ENCODE measurements around the gene BAZ2A. TPM values are rescaled to one million over a fixed set of nuclear protein-coding genes. Genes with fewer than 3 reads are reported as not detected.

Gene BAZ2A
- total and polyA plus RNA-seq, 2 donors (not counting 3 experiments of a cell fraction or from before 2014, with no cell fraction given) = 56.0 to 91.4 TPM

DNA sequence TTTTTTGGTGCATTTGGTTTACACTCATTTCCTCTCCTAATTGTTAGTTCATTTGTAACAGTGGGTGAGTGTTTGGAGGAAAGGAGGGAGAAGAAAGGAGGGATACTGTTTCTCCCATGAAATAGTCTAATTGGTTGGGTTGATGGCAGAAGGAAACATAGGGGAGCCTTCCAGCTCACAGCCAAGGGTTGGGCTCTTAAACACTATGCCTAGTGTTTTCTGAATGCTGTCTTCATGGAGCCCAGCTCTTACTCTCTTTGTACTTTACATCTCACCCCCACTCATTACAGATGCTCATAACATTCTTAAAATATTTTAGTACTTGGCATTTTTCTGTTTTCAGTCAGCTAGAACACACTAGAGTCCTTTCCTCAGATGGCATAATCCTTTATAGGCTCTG, 38.2 kb downstream of the BAZ2A start:
- H3K27me3 ChIP-seq (ENCODE audit: control insufficient read depth in 2 of 2, insufficient read depth in 2 of 2, low read length in 2 of 2) = no peaks in the 10 kb centered on the region
- TF ChIP-seq, protein P1, sequence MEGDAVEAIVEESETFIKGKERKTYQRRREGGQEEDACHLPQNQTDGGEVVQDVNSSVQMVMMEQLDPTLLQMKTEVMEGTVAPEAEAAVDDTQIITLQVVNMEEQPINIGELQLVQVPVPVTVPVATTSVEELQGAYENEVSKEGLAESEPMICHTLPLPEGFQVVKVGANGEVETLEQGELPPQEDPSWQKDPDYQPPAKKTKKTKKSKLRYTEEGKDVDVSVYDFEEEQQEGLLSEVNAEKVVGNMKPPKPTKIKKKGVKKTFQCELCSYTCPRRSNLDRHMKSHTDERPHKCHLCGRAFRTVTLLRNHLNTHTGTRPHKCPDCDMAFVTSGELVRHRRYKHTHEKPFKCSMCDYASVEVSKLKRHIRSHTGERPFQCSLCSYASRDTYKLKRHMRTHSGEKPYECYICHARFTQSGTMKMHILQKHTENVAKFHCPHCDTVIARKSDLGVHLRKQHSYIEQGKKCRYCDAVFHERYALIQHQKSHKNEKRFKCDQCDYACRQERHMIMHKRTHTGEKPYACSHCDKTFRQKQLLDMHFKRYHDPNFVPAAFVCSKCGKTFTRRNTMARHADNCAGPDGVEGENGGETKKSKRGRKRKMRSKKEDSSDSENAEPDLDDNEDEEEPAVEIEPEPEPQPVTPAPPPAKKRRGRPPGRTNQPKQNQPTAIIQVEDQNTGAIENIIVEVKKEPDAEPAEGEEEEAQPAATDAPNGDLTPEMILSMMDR (IDR thresholded peaks at IDR 0.05; ENCODE audit: extremely low read depth in 1 of 2, insufficient read depth in 1 of 2, low read depth in 1 of 2, low read length in 2 of 2) = no peak
- TF ChIP-seq POLR2A (IDR thresholded peaks at IDR 0.05; ENCODE audit: low read depth, low read length) (no peak), MYC (IDR thresholded peaks at IDR 0.05; ENCODE audit: low read depth, low read length) (no peak)
- TF ChIP-seq, protein P2, sequence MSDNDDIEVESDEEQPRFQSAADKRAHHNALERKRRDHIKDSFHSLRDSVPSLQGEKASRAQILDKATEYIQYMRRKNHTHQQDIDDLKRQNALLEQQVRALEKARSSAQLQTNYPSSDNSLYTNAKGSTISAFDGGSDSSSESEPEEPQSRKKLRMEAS (IDR thresholded peaks at IDR 0.05; ENCODE audit: insufficient read depth, insufficient read length) = no peak
- POLR2A ChIA-PET = no interaction called here
- peaks cover 11 to 34% of the 10 kb centered on the region in 2 experiments for H3K36me3 ChIP-seq (ENCODE audit: control insufficient read depth in 2 of 2, extremely low read depth in 1 of 2, insufficient read depth in 2 of 2, low read length in 2 of 2)
- no peak overlapping the region for H3K4me2 ChIP-seq (ENCODE audit: insufficient read depth, low read length)
- no peaks in the 10 kb centered on the region for H3K79me2 ChIP-seq (ENCODE audit: control insufficient read depth, insufficient read depth, low read length)
- H3K4me3 ChIP-seq (replicated peaks in 1 of 3; ENCODE audit: insufficient read depth in 1 of 3, low read depth in 1 of 3, low read length in 3 of 3) = no peak overlapping the region
- H2AFZ ChIP-seq (ENCODE audit: low read depth, low read length) = no peak overlapping the region
- CTCF ChIA-PET = interaction anchor here (0.9 to 2.5 kb wide), 6 partner anchors 10 to 80 kb away, joined by 3 to 19 read pairs (median 9); no protein-coding TSS in a partner anchor
- no peaks in the 10 kb centered on the region for H3K4me1 ChIP-seq (ENCODE audit: control insufficient read depth, extremely low read depth, insufficient read depth, low read length)
- DNase-seq (ENCODE audit: low read depth, low spot score) = no peak
- no peak overlapping the region for H3K27ac ChIP-seq (ENCODE audit: insufficient read depth, low read depth, low read length)
- H3K9ac ChIP-seq (replicated peaks; ENCODE audit: extremely low read depth, insufficient read depth, low read length) = no peak overlapping the region
- BruUV-seq (replicated peaks) = no TSS peak
- H3K9me1 ChIP-seq (replicated peaks; ENCODE audit: control insufficient read depth, extremely low read depth, insufficient read depth, low read length) = no peaks in the 10 kb centered on the region
- dilution Hi-C loops (cut with MboI; ENCODE audit: extremely low pct_ligation_motif_present, low sequenced_read_pairs) = no loop called here
- no peaks in the 10 kb centered on the region for H3K9me3 ChIP-seq (replicated peaks; ENCODE audit: control insufficient read depth, insufficient read depth, low read length)
- intact Hi-C loops (cut with micrococcal nuclease) = no loop called here
- peak; percentile 49 for FAIRE-seq
- H4K20me1 ChIP-seq (replicated peaks; ENCODE audit: control insufficient read depth, extremely low read depth, insufficient read depth, low read length) = no peaks in the 10 kb centered on the region

- Histone ChIP-seq H3K4me1 (ENCODE audit: control insufficient read depth, extremely low read depth, insufficient read depth, low read length) (no peaks in the 10 kb centered on the region), H3K36me3 (ENCODE audit: control insufficient read depth in 2 of 2, extremely low read depth in 1 of 2, insufficient read depth in 2 of 2, low read length in 2 of 2) (peaks cover 11 to 34% of the 10 kb centered on the region in 2 experiments), H3K79me2 (ENCODE audit: control insufficient read depth, insufficient read depth, low read length) (no peaks in the 10 kb centered on the region), H3K27me3 (ENCODE audit: control insufficient read depth in 2 of 2, insufficient read depth in 2 of 2, low read length in 2 of 2) (no peaks in the 10 kb centered on the region), H3K4me2 (ENCODE audit: insufficient read depth, low read length) (no peak overlapping the region), H2AFZ (ENCODE audit: low read depth, low read length) (no peak overlapping the region), H3K9me1 (replicated peaks; ENCODE audit: control insufficient read depth, extremely low read depth, insufficient read depth, low read length) (no peaks in the 10 kb centered on the region), H3K4me3 (replicated peaks in 1 of 3; ENCODE audit: insufficient read depth in 1 of 3, low read depth in 1 of 3, low read length in 3 of 3) (no peak overlapping the region), H4K20me1 (replicated peaks; ENCODE audit: control insufficient read depth, extremely low read depth, insufficient read depth, low read length) (no peaks in the 10 kb centered on the region), H3K9ac (replicated peaks; ENCODE audit: extremely low read depth, insufficient read depth, low read length) (no peak overlapping the region), H3K9me3 (replicated peaks; ENCODE audit: control insufficient read depth, insufficient read depth, low read length) (no peaks in the 10 kb centered on the region), H3K27ac (ENCODE audit: insufficient read depth, low read depth, low read length) (no peak overlapping the region)
- BruUV-seq (replicated peaks) = TSS peak; percentile 1
- ChIA-PET POLR2A (no interaction called here), CTCF (interaction anchor here (1.1 to 2.5 kb wide), 8 partner anchors 10 to 79 kb away, joined by 3 to 19 read pairs (median 9); no protein-coding TSS in a partner anchor)
- FAIRE-seq (no peak), DNase-seq (ENCODE audit: low read depth, low spot score) (no peak)
- intact Hi-C loops (cut with micrococcal nuclease) = no loop called here
- dilution Hi-C loops (cut with MboI; ENCODE audit: extremely low pct_ligation_motif_present, low sequenced_read_pairs) = no loop called here
- no peak for TF ChIP-seq JUN (IDR thresholded peaks at IDR 0.05; ENCODE audit: borderline replicate concordance, insufficient read depth, insufficient read length, low read depth)
- TF ChIP-seq, protein P2 (IDR thresholded peaks at IDR 0.05; ENCODE audit: insufficient read depth, insufficient read length) = no peak
- no peak for TF ChIP-seq POLR2AphosphoS5 (IDR thresholded peaks at IDR 0.05; ENCODE audit: insufficient read depth, low read depth, low read length)
- TF ChIP-seq EZH2 (IDR thresholded peaks at IDR 0.05; ENCODE audit: borderline replicate concordance, low read depth, low read length, severe bottlenecking) = no peak
- TF ChIP-seq FOS (IDR thresholded peaks at IDR 0.05; ENCODE audit: borderline replicate concordance, insufficient read depth, low read length) = no peak
- no peak for TF ChIP-seq GATA2 (IDR thresholded peaks at IDR 0.05; ENCODE audit: insufficient read depth, insufficient read length, low read depth, low read length)
Measured at GRCh38 chr12:56591126-56591525, 39.0 kb downstream of the BAZ2A start.
